Mucosa of descending colon (tissue), 3 donors: ENCODE results near the gene UNC119B. TPM values are rescaled to one million over a fixed set of nuclear protein-coding genes. Genes with fewer than 3 reads are reported as not detected.

Source experiments
- ATAC-seq: fragments of 200-7000 bp; cut with Tn5 transposase; one replicate; pipeline ENCODE4 v1.9.1; 2020; ENCODE audit warnings: mild to moderate bottlenecking, moderate library complexity
- DNase-seq, 3 donors: peaks; one replicate each; pipeline ENCODE4 v3.0.0-alpha.2; 2020
- H3K36me3 ChIP-seq: fragments of 200-600 bp; one replicate; pipeline ENCODE4 v1.8.0; 2021; ENCODE audit warnings: low read depth, mild to moderate bottlenecking
- H3K4me1 ChIP-seq: fragments of 200-600 bp; one replicate; pipeline ENCODE4 v1.8.0; 2021; ENCODE audit warnings: low read depth, mild to moderate bottlenecking
- H3K4me3 ChIP-seq: fragments of 200-600 bp; one replicate; pipeline ENCODE4 v1.8.0; 2021; ENCODE audit warnings: mild to moderate bottlenecking
- H3K9me3 ChIP-seq: fragments of 200-600 bp; one replicate; pipeline ENCODE4 v1.8.0; 2021; ENCODE audit warnings: mild to moderate bottlenecking
- CTCF ChIP-seq: fragments of 200-600 bp; IDR thresholded peaks from one replicate; pipeline ENCODE4 v1.8.0; 2022; ENCODE audit warnings: antibody characterized with exemption, mild to moderate bottlenecking
- intact Hi-C, 2 donors: fragments of 100-400 bp; cut with DNase I in 1 of 2; cut with micrococcal nuclease in 1 of 2; formaldehyde crosslinking; loops; one replicate each; pipeline versions ENCODE4 v1.11.0 to v1.11.1; 2022; cut with DNase I, micrococcal nuclease
- total RNA-seq, 3 donors: library from RNA; stranded (reverse); fragmentation: NEBNext Ultra II Directional in 2 of 3; extraction: Animal tissue kit (Norgen Biotek cat#: 25700) in 2 of 3; gene quantifications; one replicate each; pipeline versions ENCODE4 v1.2.1 to v1.2.4, GENCODE V29; 2021 to 2023
- donor health status: DM: no; HTN: no; CAD: no; lungs with moderate emphysema.
- donor health status: DM: no; HTN: no; CAD: no.
- donor health status: DM: no; HTN: yes; CAD: no.

The UNC119B gene
- total RNA-seq, 3 donors from 2014 or later: 20.5 to 26.7 (median 23.3) TPM

- H3K36me3 ChIP-seq: no peaks in the 10 kb centered on the region
- no peak overlapping the region for H3K4me3 ChIP-seq
- ATAC-seq: no peak
- DNase-seq: no peak
- no peaks in the 10 kb centered on the region for H3K4me1 ChIP-seq
- intact Hi-C loops: no loop called here
- H3K9me3 ChIP-seq: no peaks in the 10 kb centered on the region
- no peak for TF ChIP-seq CTCF
Observed at GRCh38 chr12:120734210-120734609, 24.0 kb downstream of the UNC119B start.

GRCh38 chr12:120735181-120735580 is 24.9 kb downstream of the UNC119B start:
- no peak for TF ChIP-seq CTCF
- Histone ChIP-seq H3K4me3 (no peak overlapping the region), H3K9me3 (no peaks in the 10 kb centered on the region), H3K36me3 (no peaks in the 10 kb centered on the region), H3K4me1 (no peaks in the 10 kb centered on the region)
- DNase-seq (no peak), ATAC-seq (no peak)
- intact Hi-C loops: no loop called here

GRCh38 chr12:120736404-120737331 is 26.4 kb downstream of the UNC119B start:
- ATAC-seq (no peak), DNase-seq (no peak)
- Histone ChIP-seq H3K9me3 (no peaks in the 10 kb centered on the region), H3K36me3 (no peaks in the 10 kb centered on the region), H3K4me3 (no peak overlapping the region), H3K4me1 (no peaks in the 10 kb centered on the region)
- intact Hi-C loops: no loop called here
- TF ChIP-seq CTCF: no peak

GRCh38 chr12:120737557-120738251 is 27.4 kb downstream of the UNC119B start:
- DNase-seq (no peak), ATAC-seq (no peak)
- no peak for TF ChIP-seq CTCF
- H3K9me3 ChIP-seq: no peaks in the 10 kb centered on the region
- intact Hi-C loops: no loop called here
- H3K4me3 ChIP-seq: no peak overlapping the region
- no peaks in the 10 kb centered on the region for H3K4me1 ChIP-seq
- H3K36me3 ChIP-seq: no peaks in the 10 kb centered on the region

GRCh38 chr12:120738252-120739030 is 28.2 kb downstream of the UNC119B start:
- ATAC-seq (no peak), DNase-seq (no peak)
- Histone ChIP-seq H3K36me3 (no peaks in the 10 kb centered on the region), H3K4me3 (no peak overlapping the region), H3K4me1 (no peaks in the 10 kb centered on the region), H3K9me3 (no peaks in the 10 kb centered on the region)
- no peak for TF ChIP-seq CTCF
- intact Hi-C loops: no loop called here
